WERI-Rb-1 (cell line): ENCODE results near the gene LONP1.

Experiments
- DNase-seq: peaks from one replicate; pipeline ENCODE4 v3.0.0-alpha.2; 2020
- H3K27ac ChIP-seq: fragments of 250-450 bp; sonication (Bioruptor Pico); 2 replicates; pipeline ENCODE4 v1.5.1; 2020; ENCODE audit warnings: mild to moderate bottlenecking, moderate library complexity
- H3K27me3 ChIP-seq: fragments of 250-450 bp; sonication (Bioruptor Pico); 2 replicates; pipeline ENCODE4 v1.5.1; 2021; ENCODE audit warnings: mild to moderate bottlenecking, low read depth, moderate library complexity; ENCODE audit not compliant: insufficient read depth, severe bottlenecking
- H3K36me3 ChIP-seq: fragments of 250-450 bp; sonication (Bioruptor Pico); 2 replicates; pipeline ENCODE4 v1.5.1; 2020; ENCODE audit warnings: mild to moderate bottlenecking, moderate library complexity
- H3K4me3 ChIP-seq: 2 replicates; pipeline ENCODE4 v1.5.1; 2011; ENCODE audit warnings: low read depth, mild to moderate bottlenecking, control low read depth, low read length
- H3K9me3 ChIP-seq: fragments of 250-450 bp; sonication (Bioruptor Pico); 2 replicates; pipeline ENCODE4 v1.5.1; 2021; ENCODE audit warnings: mild to moderate bottlenecking, moderate library complexity; ENCODE audit not compliant: severe bottlenecking
- CTCF ChIP-seq: IDR thresholded peaks from 2 replicates; pipeline ENCODE4 v1.5.1; 2011; ENCODE audit warnings: low read depth, mild to moderate bottlenecking, control low read depth, inconsistent platforms, low read length

LONP1 gene

GRCh38 chr19:5698635-5699422 lies 21.1 kb downstream of the LONP1 start:
- Histone ChIP-seq H3K9me3 (no peaks in the 10 kb centered on the region), H3K27ac (no peak overlapping the region), H3K27me3 (no peaks in the 10 kb centered on the region), H3K4me3 (no peak overlapping the region), H3K36me3 (peaks cover 72% of the 10 kb centered on the region)
- DNase-seq, result no peak
- no peak for TF ChIP-seq CTCF

GRCh38 chr19:5697890-5698634 lies 21.9 kb downstream of the LONP1 start:
- Histone ChIP-seq H3K4me3 (no peak overlapping the region), H3K27ac (no peak overlapping the region), H3K9me3 (no peaks in the 10 kb centered on the region), H3K36me3 (peaks cover 72% of the 10 kb centered on the region), H3K27me3 (no peaks in the 10 kb centered on the region)
- no peak for DNase-seq
- no peak for TF ChIP-seq CTCF

GRCh38 chr19:5697022-5697889 lies 22.7 kb downstream of the LONP1 start:
- Histone ChIP-seq H3K27me3 (no peaks in the 10 kb centered on the region), H3K4me3 (no peak overlapping the region), H3K27ac (peak overlapping the region; percentile 22; the same call in 1 of the 2 replicates), H3K36me3 (peaks cover 80% of the 10 kb centered on the region), H3K9me3 (no peaks in the 10 kb centered on the region)
- DNase-seq, result no peak
- no peak for TF ChIP-seq CTCF

- Histone ChIP-seq H3K27me3 (no peaks in the 10 kb centered on the region), H3K36me3 (peaks cover 88% of the 10 kb centered on the region), H3K4me3 (no peak overlapping the region), H3K9me3 (no peaks in the 10 kb centered on the region), H3K27ac (peak overlapping the region; percentile 29; the same call in 1 of the 2 replicates)
- no peak for DNase-seq
- no peak for TF ChIP-seq CTCF
These were observed 23.5 kb downstream of the LONP1 start for GRCh38 chr19:5696196-5697021.

GRCh38 chr19:5695649-5696195 lies 24.2 kb downstream of the LONP1 start:
- H3K9me3 ChIP-seq, result no peaks in the 10 kb centered on the region
- peak overlapping the region; percentile 37; the same call in 1 of the 2 replicates for H3K27ac ChIP-seq
- no peaks in the 10 kb centered on the region for H3K27me3 ChIP-seq
- DNase-seq, result no peak
- H3K4me3 ChIP-seq, result no peak overlapping the region
- H3K36me3 ChIP-seq, result peaks cover 88% of the 10 kb centered on the region
- no peak for TF ChIP-seq CTCF
